HepG2 (cell line): ENCODE results near the gene PCIF1. TPM values are rescaled to one million over a fixed set of nuclear protein-coding genes. Genes with fewer than 3 reads are reported as not detected.

Source experiments
- BRCA1 ChIP-seq: sonication (generic); formaldehyde crosslinking; IDR thresholded peaks from 2 replicates; pipeline ENCODE4 v1.4.0; 2020; ENCODE audit warnings: missing genetic modification reagents
- HDAC1 ChIP-seq: sonication (generic); formaldehyde crosslinking; IDR thresholded peaks from 2 replicates; pipeline ENCODE4 v1.5.1; 2020; ENCODE audit warnings: mild to moderate bottlenecking, missing genetic modification reagents
- MBNL3 ChIP-seq: fragments of 250-450 bp; sonication (Bioruptor Pico); conservative IDR thresholded peaks from 2 replicates; pipeline ENCODE4 v1.8.0; 2022; ENCODE audit warnings: mild to moderate bottlenecking, inconsistent platforms
- POLR2A ChIP-seq, 2 experiments: IDR thresholded peaks; 2 replicates each; pipeline ENCODE4 v1.6.1; 2011; ENCODE audit warnings: low read depth in 2 of 2, low read length in 2 of 2, mild to moderate bottlenecking in 1 of 2, moderate library complexity in 1 of 2; ENCODE audit not compliant: insufficient read depth in 1 of 2
- RFX5 ChIP-seq: IDR thresholded peaks from 2 replicates; pipeline ENCODE4 v1.6.1; 2011; ENCODE audit warnings: low read depth, low read length, improper control_type of control experiment
- SCMH1 ChIP-seq: sonication (generic); formaldehyde crosslinking; IDR thresholded peaks from 2 replicates; pipeline ENCODE4 v1.9.0; 2021; ENCODE audit warnings: missing genetic modification reagents, mild to moderate bottlenecking, borderline replicate concordance
- ZNF607 ChIP-seq: sonication (generic); formaldehyde crosslinking; IDR thresholded peaks from 2 replicates; pipeline ENCODE4 v1.5.1; 2020; ENCODE audit warnings: missing genetic modification reagents, mild to moderate bottlenecking, borderline replicate concordance
- ZNF883 ChIP-seq: sonication (generic); formaldehyde crosslinking; IDR thresholded peaks from 2 replicates; pipeline ENCODE4 v1.5.1; 2020; ENCODE audit warnings: mild to moderate bottlenecking, missing genetic modification reagents; ENCODE audit errors: not compliant biosample characterization
- polyA plus RNA-seq, 8 experiments: library from polyadenylated mRNA; depleted of rRNA in 3 of 8; stranded (reverse) in 7 of 8; unstranded in 1 of 8; fragments of >200 nt; fragmentation: Illumina TruSeq in 4 of 8; extraction: Trizol in 4 of 8; gene quantifications; 2 replicates each; pipeline versions ENCODE4 v1.2.1 to v1.2.3, GENCODE V29; 2011 to 2016; ENCODE audit warnings: low read depth in 4 of 8, missing spikeins in 1 of 8, mixed read lengths in 1 of 8; ENCODE audit not compliant: insufficient read depth in 1 of 8
- total RNA-seq, 5 experiments: library from RNA; depleted of rRNA; stranded (reverse); fragments of >200 nt; fragmentation: Illumina TruSeq; extraction: Trizol; gene quantifications; 2 replicates each; pipeline ENCODE4 v1.2.3, GENCODE V29; 2016; ENCODE audit warnings: low read depth in 1 of 5
- TF ChIP-seq, protein P1 (sequence below): sonication (generic); formaldehyde crosslinking; IDR thresholded peaks from 2 replicates; pipeline ENCODE4 v1.5.0; 2020; ENCODE audit warnings: missing genetic modification reagents, mild to moderate bottlenecking, borderline replicate concordance
- TF ChIP-seq, protein P2 (sequence below): sonication (generic); formaldehyde crosslinking; IDR thresholded peaks from 2 replicates; pipeline ENCODE4 v1.5.0; 2020; ENCODE audit warnings: mild to moderate bottlenecking, missing genetic modification reagents
- TF ChIP-seq, protein P3 (sequence below): IDR thresholded peaks from 2 replicates; pipeline ENCODE4 v1.6.1; 2016; ENCODE audit warnings: low read depth, missing genetic modification reagents, missing compliant biosample characterization
- TF ChIP-seq, protein P4 (sequence below): fragments of 450-650 bp; IDR thresholded peaks from 2 replicates; pipeline ENCODE4 v1.6.1; 2016
- TF ChIP-seq, protein P5 (sequence below): sonication (generic); formaldehyde crosslinking; IDR thresholded peaks from 2 replicates; pipeline ENCODE4 v1.4.0; 2020; ENCODE audit warnings: missing genetic modification reagents, borderline replicate concordance

The PCIF1 gene
- total and polyA plus RNA-seq, 2 of the 13 experiments (the other 11 are each of a cell fraction or from before 2014, with no cell fraction given), result 20.9 to 24.4 TPM

DNA sequence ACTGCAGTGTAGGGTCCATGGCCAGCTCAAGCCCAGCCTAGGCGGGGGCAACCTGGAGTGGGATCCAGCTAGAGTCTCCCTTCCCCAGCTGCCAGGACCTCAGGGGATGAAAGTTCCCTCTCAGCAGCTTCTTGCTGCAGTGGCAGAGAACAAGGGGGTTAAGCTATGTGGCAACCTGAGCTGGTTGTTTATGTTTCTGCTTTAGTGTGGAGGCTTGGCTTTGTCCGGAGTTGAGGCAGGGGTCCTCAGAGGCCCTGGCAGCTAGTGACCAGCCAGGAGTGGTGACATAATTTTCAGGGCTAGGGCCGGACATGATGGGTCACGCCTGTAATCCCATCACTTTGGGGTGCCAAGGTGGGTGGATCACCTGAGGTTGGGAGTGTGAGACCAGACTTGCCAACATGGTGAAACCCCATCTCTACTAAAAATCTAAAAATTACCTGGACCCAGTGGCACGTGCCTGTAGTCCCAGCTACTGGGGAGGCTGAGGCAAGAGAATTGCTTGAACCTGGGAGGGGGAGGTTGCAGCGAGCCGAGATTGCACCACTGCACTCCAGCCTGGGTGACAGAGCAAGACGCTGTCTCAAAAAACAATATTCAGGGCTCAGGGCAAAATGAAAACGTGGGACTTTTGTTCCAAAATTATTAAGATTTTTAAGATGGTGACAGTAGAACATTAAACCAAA, 8.5 kb upstream of the PCIF1 start (continued):
- TF ChIP-seq, protein P1, sequence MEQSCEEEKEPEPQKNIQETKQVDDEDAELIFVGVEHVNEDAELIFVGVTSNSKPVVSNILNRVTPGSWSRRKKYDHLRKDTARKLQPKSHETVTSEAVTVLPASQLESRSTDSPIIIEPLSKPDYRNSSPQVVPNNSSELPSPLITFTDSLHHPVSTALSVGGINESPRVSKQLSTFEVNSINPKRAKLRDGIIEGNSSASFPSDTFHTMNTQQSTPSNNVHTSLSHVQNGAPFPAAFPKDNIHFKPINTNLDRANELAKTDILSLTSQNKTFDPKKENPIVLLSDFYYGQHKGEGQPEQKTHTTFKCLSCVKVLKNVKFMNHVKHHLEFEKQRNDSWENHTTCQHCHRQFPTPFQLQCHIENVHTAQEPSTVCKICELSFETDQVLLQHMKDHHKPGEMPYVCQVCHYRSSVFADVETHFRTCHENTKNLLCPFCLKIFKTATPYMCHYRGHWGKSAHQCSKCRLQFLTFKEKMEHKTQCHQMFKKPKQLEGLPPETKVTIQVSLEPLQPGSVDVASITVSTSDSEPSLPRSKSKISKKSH, result no peak
- TF ChIP-seq MBNL3, result no peak
- TF ChIP-seq ZNF883, result no peak
- peak; percentile 61; the same call in 1 of the 2 replicates for TF ChIP-seq HDAC1 (CRISPR knock-in tag)
- TF ChIP-seq, protein P2, sequence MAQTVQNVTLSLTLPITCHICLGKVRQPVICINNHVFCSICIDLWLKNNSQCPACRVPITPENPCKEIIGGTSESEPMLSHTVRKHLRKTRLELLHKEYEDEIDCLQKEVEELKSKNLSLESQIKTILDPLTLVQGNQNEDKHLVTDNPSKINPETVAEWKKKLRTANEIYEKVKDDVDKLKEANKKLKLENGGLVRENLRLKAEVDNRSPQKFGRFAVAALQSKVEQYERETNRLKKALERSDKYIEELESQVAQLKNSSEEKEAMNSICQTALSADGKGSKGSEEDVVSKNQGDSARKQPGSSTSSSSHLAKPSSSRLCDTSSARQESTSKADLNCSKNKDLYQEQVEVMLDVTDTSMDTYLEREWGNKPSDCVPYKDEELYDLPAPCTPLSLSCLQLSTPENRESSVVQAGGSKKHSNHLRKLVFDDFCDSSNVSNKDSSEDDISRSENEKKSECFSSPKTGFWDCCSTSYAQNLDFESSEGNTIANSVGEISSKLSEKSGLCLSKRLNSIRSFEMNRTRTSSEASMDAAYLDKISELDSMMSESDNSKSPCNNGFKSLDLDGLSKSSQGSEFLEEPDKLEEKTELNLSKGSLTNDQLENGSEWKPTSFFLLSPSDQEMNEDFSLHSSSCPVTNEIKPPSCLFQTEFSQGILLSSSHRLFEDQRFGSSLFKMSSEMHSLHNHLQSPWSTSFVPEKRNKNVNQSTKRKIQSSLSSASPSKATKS (CRISPR knock-in tag), result no peak
- TF ChIP-seq, protein P3, sequence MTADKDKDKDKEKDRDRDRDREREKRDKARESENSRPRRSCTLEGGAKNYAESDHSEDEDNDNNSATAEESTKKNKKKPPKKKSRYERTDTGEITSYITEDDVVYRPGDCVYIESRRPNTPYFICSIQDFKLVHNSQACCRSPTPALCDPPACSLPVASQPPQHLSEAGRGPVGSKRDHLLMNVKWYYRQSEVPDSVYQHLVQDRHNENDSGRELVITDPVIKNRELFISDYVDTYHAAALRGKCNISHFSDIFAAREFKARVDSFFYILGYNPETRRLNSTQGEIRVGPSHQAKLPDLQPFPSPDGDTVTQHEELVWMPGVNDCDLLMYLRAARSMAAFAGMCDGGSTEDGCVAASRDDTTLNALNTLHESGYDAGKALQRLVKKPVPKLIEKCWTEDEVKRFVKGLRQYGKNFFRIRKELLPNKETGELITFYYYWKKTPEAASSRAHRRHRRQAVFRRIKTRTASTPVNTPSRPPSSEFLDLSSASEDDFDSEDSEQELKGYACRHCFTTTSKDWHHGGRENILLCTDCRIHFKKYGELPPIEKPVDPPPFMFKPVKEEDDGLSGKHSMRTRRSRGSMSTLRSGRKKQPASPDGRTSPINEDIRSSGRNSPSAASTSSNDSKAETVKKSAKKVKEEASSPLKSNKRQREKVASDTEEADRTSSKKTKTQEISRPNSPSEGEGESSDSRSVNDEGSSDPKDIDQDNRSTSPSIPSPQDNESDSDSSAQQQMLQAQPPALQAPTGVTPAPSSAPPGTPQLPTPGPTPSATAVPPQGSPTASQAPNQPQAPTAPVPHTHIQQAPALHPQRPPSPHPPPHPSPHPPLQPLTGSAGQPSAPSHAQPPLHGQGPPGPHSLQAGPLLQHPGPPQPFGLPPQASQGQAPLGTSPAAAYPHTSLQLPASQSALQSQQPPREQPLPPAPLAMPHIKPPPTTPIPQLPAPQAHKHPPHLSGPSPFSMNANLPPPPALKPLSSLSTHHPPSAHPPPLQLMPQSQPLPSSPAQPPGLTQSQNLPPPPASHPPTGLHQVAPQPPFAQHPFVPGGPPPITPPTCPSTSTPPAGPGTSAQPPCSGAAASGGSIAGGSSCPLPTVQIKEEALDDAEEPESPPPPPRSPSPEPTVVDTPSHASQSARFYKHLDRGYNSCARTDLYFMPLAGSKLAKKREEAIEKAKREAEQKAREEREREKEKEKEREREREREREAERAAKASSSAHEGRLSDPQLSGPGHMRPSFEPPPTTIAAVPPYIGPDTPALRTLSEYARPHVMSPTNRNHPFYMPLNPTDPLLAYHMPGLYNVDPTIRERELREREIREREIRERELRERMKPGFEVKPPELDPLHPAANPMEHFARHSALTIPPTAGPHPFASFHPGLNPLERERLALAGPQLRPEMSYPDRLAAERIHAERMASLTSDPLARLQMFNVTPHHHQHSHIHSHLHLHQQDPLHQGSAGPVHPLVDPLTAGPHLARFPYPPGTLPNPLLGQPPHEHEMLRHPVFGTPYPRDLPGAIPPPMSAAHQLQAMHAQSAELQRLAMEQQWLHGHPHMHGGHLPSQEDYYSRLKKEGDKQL (CRISPR knock-in tag), result no peak
- TF ChIP-seq, protein P4, sequence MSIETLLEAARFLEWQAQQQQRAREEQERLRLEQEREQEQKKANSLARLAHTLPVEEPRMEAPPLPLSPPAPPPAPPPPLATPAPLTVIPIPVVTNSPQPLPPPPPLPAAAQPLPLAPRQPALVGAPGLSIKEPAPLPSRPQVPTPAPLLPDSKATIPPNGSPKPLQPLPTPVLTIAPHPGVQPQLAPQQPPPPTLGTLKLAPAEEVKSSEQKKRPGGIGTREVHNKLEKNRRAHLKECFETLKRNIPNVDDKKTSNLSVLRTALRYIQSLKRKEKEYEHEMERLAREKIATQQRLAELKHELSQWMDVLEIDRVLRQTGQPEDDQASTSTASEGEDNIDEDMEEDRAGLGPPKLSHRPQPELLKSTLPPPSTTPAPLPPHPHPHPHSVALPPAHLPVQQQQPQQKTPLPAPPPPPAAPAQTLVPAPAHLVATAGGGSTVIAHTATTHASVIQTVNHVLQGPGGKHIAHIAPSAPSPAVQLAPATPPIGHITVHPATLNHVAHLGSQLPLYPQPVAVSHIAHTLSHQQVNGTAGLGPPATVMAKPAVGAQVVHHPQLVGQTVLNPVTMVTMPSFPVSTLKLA, result no peak
- TF ChIP-seq POLR2A (IDR thresholded peaks at IDR 0.05; ENCODE audit: insufficient read depth in 1 of 2, low read depth in 2 of 2, low read length in 2 of 2), result 0 out of 4 replicates have a peak, but pooled peaks of 1 of the 2 experiments have one; percentile 6
- peak; percentile 80; the same call in 1 of the 2 replicates for TF ChIP-seq BRCA1 (CRISPR knock-in tag)
- peak; percentile 67; the same call in 1 of the 2 replicates for TF ChIP-seq RFX5
- TF ChIP-seq SCMH1 (CRISPR knock-in tag), result no peak
- TF ChIP-seq ZNF607 (CRISPR knock-in tag), result no peak
- TF ChIP-seq, protein P5, sequence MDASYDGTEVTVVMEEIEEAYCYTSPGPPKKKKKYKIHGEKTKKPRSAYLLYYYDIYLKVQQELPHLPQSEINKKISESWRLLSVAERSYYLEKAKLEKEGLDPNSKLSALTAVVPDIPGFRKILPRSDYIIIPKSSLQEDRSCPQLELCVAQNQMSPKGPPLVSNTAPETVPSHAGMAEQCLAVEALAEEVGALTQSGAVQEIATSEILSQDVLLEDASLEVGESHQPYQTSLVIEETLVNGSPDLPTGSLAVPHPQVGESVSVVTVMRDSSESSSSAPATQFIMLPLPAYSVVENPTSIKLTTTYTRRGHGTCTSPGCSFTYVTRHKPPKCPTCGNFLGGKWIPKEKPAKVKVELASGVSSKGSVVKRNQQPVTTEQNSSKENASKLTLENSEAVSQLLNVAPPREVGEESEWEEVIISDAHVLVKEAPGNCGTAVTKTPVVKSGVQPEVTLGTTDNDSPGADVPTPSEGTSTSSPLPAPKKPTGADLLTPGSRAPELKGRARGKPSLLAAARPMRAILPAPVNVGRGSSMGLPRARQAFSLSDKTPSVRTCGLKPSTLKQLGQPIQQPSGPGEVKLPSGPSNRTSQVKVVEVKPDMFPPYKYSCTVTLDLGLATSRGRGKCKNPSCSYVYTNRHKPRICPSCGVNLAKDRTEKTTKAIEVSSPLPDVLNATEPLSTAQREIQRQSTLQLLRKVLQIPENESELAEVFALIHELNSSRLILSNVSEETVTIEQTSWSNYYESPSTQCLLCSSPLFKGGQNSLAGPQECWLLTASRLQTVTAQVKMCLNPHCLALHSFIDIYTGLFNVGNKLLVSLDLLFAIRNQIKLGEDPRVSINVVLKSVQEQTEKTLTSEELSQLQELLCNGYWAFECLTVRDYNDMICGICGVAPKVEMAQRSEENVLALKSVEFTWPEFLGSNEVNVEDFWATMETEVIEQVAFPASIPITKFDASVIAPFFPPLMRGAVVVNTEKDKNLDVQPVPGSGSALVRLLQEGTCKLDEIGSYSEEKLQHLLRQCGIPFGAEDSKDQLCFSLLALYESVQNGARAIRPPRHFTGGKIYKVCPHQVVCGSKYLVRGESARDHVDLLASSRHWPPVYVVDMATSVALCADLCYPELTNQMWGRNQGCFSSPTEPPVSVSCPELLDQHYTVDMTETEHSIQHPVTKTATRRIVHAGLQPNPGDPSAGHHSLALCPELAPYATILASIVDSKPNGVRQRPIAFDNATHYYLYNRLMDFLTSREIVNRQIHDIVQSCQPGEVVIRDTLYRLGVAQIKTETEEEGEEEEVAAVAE (CRISPR knock-in tag), result no peak
